ENCODE results near the gene STARD3. TPM values are rescaled to one million over a fixed set of nuclear protein-coding genes. Genes with fewer than 3 reads are reported as not detected.

The STARD3 gene
- total and polyA plus RNA-seq, 2 of the 13 experiments (the other 11 are each of a cell fraction or from before 2014, with no cell fraction given), result 34.6 to 100 TPM

DNA sequence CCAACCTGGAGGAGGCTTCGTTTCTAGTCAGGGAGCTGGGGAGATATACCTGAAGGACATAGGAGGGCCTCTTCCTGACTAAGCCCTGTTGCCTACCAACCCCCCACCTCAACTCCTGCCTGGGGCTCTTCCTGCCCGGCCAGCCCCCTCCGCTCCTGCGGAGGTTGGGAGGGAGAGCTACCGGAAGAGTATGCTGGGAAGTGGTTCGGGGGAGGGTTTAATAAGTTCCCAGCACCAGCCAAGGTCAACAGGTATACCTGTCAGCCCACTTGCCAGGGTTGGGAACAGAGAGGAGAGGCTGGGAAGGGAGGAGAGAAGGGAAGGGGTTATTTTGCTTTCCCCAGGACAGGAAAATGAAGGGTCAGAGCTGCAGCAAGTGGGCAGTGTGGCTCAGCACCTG, 5.5 kb upstream of the STARD3 start:
- FAIRE-seq, result no peak
- Histone ChIP-seq H4K20me1 (ENCODE audit: insufficient read depth, low read length) (no peaks in the 10 kb centered on the region), H2AFZ (ENCODE audit: low read length) (no peak overlapping the region), H3K4me3 (replicated peaks in 1 of 3; ENCODE audit: insufficient read depth in 1 of 3, low read depth in 2 of 3, low read length in 3 of 3) (peak overlapping the region in 1 of 3 experiments; percentile 45; a peak in 2 of 6 replicates), H3K27me3 (ENCODE audit: control insufficient read depth in 1 of 2, insufficient read depth in 2 of 2, low read length in 2 of 2) (peaks cover 20 to 63% of the 10 kb centered on the region in 2 experiments; a peak in 4 of 5 replicates), H3K9ac (ENCODE audit: insufficient read depth, low read depth, low read length) (no peak overlapping the region), H3K27ac (ENCODE audit: extremely low read length, insufficient read depth, low read length) (no peak overlapping the region), H3K4me1 (ENCODE audit: insufficient read depth, low read length) (peaks cover 95% of the 10 kb centered on the region), H3K79me2 (ENCODE audit: insufficient read depth, low read length) (no peaks in the 10 kb centered on the region), H3K9me3 (ENCODE audit: low read length) (no peaks in the 10 kb centered on the region), H3K4me2 (ENCODE audit: low read depth, low read length) (peak overlapping the region; percentile 66), H3K36me3 (replicated peaks in 1 of 2; ENCODE audit: control insufficient read depth in 1 of 2, insufficient read depth in 2 of 2, low read length in 2 of 2) (no peaks in the 10 kb centered on the region)
- intact Hi-C loops (cut with micrococcal nuclease; ENCODE audit: unreplicated experiment), result no loop called here
- no peak for DNase-seq (ENCODE audit: low spot score)
- ATAC-seq, result no peak
- no TSS peak for BruUV-seq (replicated peaks)
- POLR2A ChIA-PET, result interaction anchor here (0.8 to 3.3 kb wide), 5 partner anchors 20 to 72 kb away, joined by 3 to 11 read pairs (median 4); partner anchors contain the start of gene ERBB2
- WGBS (ENCODE audit: low lambda C conversion rate), result 0% methylated on average over 6 of the region's 6 CpGs
- CTCF ChIA-PET (ENCODE audit: low intra/inter-chr PET ratio, low total read pairs), result interaction anchor here (1.3 kb wide), 1 partner anchor 9 kb away, joined by 7 read pairs; no protein-coding TSS in a partner anchor
- in situ Hi-C loops (cut with HindIII; ENCODE audit: extremely low pct_ligation_motif_present, low pct_unique_long_range_greater_than_20kb), result no loop called here
- TF ChIP-seq DMAP1 (CRISPR knock-in tag; IDR thresholded peaks at IDR 0.05), result no peak
- no peak for TF ChIP-seq STAG1 (CRISPR knock-in tag; IDR thresholded peaks at IDR 0.05)
- no peak for TF ChIP-seq SIN3A (IDR thresholded peaks at IDR 0.05; ENCODE audit: borderline replicate concordance, low read depth, low read length)
- no peak for TF ChIP-seq SOX5 (CRISPR knock-in tag; IDR thresholded peaks at IDR 0.05; ENCODE audit: borderline replicate concordance)
- no peak for TF ChIP-seq SNRNP70 (IDR thresholded peaks at IDR 0.05; ENCODE audit: low read depth, low read length)
- no peak for TF ChIP-seq EP300 (IDR thresholded peaks at IDR 0.05; ENCODE audit: low read depth in 2 of 2, low read length in 2 of 2)
- TF ChIP-seq EP300 (CRISPR knock-in tag; IDR thresholded peaks at IDR 0.05; ENCODE audit: borderline replicate concordance), result 0 out of 2 replicates have a peak, but pooled peaks have one; percentile 21
- TF ChIP-seq MZF1 (CRISPR knock-in tag; IDR thresholded peaks at IDR 0.05; ENCODE audit: borderline replicate concordance), result 0 out of 2 replicates have a peak, but pooled peaks have one; percentile 47
- no peak for TF ChIP-seq SMC3 (IDR thresholded peaks at IDR 0.05; ENCODE audit: low read length)
- TF ChIP-seq CREB1 (IDR thresholded peaks at IDR 0.05), result no peak
- no peak for TF ChIP-seq CREB1 (CRISPR knock-in tag; IDR thresholded peaks at IDR 0.05)
- no peak for TF ChIP-seq ZBTB20 (CRISPR knock-in tag; IDR thresholded peaks at IDR 0.05; ENCODE audit: borderline replicate concordance, low read depth)
- TF ChIP-seq ATF1 (CRISPR knock-in tag; IDR thresholded peaks at IDR 0.05), result no peak
- TF ChIP-seq, protein P1, sequence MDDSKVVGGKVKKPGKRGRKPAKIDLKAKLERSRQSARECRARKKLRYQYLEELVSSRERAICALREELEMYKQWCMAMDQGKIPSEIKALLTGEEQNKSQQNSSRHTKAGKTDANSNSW (CRISPR knock-in tag; IDR thresholded peaks at IDR 0.05; ENCODE audit: borderline replicate concordance), result no peak
- TF ChIP-seq SMAD1 (CRISPR knock-in tag; IDR thresholded peaks at IDR 0.05; ENCODE audit: borderline replicate concordance, low read depth), result no peak
- TF ChIP-seq, protein P2, sequence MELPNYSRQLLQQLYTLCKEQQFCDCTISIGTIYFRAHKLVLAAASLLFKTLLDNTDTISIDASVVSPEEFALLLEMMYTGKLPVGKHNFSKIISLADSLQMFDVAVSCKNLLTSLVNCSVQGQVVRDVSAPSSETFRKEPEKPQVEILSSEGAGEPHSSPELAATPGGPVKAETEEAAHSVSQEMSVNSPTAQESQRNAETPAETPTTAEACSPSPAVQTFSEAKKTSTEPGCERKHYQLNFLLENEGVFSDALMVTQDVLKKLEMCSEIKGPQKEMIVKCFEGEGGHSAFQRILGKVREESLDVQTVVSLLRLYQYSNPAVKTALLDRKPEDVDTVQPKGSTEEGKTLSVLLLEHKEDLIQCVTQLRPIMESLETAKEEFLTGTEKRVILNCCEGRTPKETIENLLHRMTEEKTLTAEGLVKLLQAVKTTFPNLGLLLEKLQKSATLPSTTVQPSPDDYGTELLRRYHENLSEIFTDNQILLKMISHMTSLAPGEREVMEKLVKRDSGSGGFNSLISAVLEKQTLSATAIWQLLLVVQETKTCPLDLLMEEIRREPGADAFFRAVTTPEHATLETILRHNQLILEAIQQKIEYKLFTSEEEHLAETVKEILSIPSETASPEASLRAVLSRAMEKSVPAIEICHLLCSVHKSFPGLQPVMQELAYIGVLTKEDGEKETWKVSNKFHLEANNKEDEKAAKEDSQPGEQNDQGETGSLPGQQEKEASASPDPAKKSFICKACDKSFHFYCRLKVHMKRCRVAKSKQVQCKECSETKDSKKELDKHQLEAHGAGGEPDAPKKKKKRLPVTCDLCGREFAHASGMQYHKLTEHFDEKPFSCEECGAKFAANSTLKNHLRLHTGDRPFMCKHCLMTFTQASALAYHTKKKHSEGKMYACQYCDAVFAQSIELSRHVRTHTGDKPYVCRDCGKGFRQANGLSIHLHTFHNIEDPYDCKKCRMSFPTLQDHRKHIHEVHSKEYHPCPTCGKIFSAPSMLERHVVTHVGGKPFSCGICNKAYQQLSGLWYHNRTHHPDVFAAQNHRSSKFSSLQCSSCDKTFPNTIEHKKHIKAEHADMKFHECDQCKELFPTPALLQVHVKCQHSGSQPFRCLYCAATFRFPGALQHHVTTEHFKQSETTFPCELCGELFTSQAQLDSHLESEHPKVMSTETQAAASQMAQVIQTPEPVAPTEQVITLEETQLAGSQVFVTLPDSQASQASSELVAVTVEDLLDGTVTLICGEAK (IDR thresholded peaks at IDR 0.05), result no peak
- TF ChIP-seq, protein P2 (CRISPR knock-in tag; IDR thresholded peaks at IDR 0.05), result no peak
- TF ChIP-seq FLYWCH1 (CRISPR knock-in tag; IDR thresholded peaks at IDR 0.05), result no peak
- no peak for TF ChIP-seq MATR3 (CRISPR knock-in tag; IDR thresholded peaks at IDR 0.05)

Measured in HepG2 (cell line).